GM21367 (cell line): ENCODE results near the gene GBGT1.
A peak's percentile ranks its signal among the peaks of the same experiment; 100 is the strongest.

Experiments
- ATAC-seq: cut with Tn5 transposase; IDR thresholded peaks from one replicate; pipeline ENCODE4 v1.9.1; 2021; ENCODE audit not compliant: unreplicated experiment

GBGT1 gene

DNA sequence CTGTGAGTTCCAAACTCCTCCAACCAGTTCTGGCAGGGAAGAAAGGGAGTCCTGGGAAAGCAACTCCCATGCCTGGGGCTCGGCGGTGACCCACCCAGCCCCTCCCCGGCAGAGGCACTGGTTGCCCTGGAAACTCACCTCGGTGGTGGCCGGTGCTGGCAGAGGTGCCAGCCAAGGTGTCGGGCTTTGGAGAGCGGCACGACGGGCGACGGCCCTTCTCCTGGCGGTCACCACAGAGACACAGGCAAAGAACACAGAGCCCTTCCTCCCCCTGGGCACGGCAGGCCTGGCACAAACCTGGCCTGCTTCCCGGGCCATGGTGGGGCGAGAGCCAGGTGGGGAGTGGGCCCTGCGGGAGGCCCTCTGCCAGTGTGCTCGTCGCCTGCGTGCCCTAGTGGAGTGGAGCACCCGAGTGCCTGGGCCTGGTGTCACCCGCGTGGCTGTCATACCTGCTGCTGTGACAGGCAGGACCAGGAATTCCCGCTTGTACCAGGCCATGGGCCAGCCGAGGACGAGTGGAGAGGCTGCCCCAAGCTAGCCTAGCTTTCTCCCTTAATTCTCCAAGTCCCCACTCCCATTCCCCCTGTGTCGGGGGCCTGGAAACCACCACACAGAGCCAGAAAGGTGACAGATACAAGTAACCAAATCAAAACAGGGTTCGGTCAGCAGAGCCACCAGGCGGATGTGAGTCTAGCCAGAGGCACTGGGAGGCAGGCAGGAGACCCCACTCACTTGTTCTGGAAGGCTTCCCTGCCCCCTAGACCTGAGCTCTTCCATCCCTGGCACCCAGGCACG is 34.5 kb downstream of the GBGT1 start:
- no peak for ATAC-seq

DNA sequence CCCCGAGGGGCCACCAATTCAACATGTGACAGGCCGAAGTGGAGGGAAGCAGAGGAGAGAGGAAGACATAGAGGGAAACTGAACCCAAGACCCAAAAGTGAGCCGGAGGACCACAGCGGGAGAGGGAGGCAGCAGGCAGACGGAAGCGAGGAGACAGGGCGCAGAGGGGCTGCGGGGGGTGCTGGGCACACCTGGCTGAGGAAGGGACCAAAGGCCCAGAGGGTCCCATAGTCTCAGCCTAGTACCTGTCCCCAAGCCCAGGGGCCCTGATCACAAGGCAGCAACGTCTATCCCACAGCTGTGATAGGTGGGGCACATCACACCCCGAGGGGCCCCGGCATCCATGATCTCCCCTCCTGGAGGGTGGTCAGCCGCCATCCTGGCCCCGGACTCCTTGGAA is 35.6 kb downstream of the GBGT1 start:
- no peak for ATAC-seq

DNA sequence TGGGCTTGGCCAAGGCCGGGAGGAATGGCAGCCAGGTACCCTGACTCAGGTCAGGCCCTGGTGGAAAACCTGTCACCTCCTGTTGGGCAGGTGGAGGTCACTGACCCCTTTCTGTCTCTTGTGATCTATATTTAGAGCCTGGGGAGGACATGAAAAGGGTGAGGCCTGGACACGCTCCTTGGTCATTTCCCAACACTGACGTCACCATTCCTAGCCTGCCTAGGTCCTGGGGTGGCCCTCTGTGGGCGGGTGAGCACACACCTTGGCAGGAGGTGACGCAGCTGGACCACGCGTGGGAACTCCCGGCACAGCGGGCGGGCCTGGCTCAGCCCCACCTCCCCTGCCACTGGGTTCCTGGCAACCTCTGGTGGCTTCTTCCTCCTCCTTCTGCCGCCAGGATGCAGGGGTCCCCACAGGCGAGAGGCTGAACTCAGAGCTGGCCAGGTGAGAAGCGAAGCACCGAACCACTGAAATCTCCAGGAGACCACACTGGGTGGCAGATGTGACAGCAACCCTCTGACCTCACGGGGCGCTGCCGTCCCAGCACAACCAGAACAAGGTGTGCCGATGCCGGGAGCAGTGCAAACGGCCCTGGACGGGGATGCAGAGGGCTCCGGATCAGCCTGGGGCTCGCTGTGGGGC is 36.3 kb downstream of the GBGT1 start:
- no peak for ATAC-seq

DNA sequence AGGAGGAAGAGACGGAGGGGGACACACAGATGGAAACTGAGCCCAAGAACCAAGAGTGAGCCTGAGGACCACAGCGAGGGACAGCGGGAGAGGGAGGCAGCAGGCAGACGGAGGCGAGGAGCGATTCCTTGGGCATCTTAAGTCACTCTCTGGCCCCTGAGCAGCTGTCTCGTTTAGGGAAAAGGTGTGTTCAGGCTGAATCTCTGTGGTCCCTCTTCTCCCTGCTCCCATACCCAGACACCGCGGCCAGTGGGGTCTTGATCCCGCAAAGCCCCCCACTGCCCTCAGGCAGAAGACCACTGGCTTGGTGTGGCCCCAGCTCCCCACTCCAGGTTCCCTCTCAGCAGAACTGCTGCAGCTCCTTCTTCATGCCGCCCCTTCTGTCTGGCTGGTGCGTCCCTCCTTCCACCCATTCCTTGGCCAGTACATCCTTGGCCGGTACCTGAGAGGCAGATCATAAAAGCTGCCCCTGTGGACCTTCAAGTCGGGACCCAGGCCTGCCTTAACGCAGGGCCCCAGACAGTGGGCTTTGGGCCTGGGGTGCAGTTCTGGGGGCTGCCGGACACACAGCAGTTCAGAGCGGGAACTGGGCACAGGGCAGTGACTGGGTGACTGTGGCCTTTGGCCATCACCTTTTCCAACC is 36.9 kb downstream of the GBGT1 start:
- no peak for ATAC-seq

DNA sequence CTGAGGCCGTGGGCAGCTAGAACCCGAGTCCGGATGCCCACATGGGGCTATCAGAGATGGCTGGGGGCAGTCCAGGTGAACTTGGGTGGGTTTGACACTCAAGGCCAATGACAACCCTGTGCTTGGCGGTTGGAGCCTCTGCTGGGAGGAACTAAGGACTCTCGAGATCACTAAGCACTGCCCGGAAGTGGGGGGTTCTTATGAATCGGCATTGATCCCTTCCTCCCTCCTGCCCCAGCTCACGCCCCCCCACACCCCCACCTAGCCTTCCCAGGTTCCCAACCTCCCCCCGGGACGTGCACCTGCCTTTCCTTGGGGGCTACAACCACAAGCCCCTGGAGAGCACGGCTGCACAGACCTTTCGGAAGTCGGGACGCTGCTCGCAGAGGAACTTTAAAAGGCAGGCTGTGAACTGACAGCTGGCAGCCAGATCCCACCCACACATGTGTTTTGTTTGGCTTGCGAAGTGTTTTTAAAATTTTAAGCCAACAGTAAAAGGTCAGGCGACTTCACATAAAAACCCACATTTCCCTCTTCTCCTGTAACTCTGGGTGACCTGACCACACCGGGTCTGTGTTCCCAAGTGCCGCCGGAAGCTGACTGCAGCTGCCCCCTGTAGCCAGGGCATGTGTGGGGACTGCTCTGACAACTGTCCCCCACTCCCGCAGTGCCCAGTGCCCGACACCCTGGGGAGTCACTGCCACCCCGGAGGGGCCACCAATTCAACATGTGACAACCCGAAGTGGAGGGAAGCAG is 37.6 kb downstream of the GBGT1 start:
- no peak for ATAC-seq

DNA sequence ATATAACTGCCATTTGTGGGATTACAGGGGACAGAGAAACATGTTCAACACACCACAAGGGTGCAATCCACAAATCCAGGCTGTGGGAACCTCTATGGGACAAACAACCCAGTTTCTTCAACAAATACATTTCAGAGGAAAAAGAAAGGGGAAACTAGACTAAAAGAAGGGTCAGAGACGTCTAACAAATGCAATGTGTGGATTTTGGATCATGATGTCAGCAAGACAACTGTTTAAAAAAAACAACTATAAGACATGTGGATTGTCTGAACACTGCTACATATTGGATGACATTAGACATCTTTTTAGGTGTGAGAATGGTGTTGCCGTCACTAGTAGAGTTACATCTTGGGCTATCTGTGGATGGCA is 38.8 kb downstream of the GBGT1 start:
- no peak for ATAC-seq

DNA sequence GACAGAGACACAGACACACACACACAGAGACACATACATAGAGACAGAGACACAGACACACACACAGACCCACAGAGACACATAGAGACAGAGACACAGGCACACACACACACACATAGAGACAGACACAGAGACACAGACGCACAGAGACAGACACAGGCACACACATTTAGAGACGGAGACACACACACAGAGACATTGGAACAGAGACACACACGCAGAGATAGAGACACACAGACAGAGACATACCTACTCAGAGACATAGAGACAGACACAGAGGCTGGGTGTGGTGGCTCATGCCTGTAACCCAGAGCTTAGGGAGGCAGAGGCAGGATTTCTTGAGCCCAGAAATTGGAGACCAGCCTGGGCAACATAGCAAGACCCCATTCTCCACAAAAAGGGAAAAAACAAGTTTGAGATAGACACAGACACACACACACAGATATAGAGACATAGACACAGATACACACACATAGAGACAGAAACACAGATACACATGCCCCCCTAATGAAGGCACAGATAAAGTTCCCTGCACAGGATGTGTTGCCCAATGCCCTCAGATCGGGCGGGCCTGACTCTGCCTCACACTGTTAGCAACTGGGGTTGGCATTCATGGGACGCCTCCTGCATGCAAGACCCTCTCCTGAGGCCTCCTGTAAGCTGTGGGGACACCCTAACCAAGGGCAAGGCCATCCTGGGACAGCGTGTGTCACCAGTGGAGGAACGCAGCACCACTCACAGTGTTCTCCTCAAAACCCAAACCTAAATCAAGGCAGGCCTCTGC is 39.4 kb downstream of the GBGT1 start:
- ATAC-seq: no peak

DNA sequence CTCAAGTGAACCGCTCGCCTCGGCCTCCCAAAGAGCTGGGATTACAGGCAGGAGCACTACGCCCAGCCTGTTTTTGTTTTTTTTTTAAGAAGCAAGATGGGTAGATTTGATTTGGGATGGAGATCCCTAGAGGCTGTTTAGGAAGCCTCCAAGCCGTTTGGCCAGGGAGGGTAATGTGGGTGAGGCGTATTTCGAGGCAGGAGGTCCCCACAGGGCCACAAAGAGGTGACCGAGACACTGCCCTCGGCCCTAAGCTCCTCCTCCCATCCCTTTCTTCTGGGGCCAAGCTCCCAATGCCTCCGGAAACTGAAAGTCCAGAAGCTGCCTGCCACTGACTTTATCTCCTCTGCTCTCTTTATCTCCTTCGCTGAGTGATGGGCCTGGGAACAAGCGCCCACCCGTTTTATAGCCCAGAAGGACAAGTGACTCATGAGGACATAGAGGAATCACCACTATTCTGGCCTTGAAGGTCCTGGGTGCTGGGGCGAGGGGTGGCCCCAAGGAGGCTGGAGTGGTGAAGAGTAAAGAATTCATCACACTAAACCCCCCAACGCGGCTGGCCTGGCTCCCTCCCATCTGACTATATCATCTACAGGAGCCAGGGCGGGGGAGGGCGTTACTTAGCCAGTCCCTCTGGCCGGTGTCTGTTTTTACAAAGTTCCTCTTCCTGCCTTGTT is 40.6 kb downstream of the GBGT1 start:
- no peak for ATAC-seq

DNA sequence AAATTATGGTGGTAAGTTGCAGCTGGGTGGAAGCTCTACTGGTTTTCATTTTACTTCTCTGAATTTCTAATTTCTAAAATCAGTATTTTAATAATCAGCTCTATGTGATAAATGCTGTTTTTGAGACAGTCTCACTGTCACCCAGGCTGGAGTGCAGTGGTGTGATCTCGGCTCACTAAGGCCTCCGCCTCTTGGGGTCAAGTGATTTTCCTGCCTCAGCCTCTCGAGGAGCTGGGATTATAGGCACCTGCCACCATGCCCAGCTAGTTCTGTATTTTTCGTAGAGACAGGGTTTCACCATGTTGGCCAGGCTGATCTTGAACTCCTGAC is 41.1 kb downstream of the GBGT1 start:
- ATAC-seq: no peak

DNA sequence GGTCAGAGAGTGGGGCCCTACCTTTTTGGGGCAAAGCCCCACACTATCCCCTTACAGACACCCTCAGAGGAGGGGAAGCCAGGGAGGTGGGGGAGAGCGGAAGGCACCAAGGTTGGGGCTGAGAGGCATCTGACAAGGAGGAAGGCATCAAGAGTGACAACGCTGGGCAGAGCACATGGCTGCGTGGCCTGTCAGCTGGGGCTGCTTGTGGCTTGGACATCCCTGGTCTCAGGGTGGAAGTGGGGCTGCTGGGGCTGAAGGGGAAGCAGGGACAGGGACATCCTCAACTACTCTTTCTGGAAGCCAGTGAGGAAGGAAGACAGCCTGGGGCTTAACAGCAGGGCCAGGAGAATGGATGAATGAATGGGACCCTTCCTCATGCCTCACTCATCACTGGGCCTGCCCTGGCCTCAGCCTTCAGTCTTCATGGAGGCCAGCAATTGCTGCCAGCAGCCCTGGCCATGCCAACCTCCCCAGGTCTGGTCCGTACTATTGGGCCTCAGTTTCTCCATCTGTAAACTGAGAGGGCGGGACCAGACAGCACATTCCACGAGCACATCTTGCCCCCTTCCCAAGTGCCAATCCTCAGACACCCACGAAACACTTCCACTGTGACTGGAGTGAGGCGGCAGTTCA is 41.7 kb downstream of the GBGT1 start:
- ATAC-seq: no peak

DNA sequence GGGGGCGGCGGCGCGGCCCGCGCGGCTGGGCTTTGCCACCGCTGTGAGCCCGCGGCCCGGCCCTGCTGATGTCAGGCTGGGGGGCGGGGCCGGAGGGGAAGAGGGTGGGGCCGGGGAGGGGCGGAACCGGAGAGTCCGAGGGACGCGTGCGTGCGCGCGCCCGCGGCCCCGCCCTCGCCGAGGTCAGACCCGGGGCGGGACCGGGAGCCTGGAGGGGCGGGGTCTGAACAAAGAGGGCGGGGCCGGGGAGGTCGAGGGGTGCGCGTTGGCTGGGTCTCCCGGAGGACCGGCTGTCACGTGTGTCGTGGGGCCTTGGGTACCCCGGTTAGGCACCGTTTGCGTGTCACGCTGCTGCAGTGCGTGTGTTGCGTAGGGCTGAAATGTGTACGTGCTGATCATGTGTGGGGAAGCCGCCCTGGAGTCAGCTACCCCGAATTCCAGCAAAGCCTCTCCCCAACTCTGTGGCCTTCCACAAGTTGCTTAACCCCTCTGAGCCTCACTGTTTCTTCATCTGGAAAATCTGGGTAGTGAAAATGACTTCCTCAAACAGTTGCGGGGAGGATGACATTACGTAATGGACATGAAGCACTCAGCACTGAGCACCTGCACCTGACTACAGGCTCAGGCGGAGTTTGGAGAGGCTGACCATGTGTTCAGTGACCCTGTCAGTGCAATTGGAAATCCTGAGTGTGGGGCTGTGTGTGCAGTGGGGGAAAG is 42.4 kb downstream of the GBGT1 start, which contains the start of gene RALGDS:
RALGDS (minus strand) TSS at position 43 of the 717 bp plus-strand sequence. CDS start 86 bp downstream, outside the sequence.
- peak; percentile 44 for ATAC-seq

DNA sequence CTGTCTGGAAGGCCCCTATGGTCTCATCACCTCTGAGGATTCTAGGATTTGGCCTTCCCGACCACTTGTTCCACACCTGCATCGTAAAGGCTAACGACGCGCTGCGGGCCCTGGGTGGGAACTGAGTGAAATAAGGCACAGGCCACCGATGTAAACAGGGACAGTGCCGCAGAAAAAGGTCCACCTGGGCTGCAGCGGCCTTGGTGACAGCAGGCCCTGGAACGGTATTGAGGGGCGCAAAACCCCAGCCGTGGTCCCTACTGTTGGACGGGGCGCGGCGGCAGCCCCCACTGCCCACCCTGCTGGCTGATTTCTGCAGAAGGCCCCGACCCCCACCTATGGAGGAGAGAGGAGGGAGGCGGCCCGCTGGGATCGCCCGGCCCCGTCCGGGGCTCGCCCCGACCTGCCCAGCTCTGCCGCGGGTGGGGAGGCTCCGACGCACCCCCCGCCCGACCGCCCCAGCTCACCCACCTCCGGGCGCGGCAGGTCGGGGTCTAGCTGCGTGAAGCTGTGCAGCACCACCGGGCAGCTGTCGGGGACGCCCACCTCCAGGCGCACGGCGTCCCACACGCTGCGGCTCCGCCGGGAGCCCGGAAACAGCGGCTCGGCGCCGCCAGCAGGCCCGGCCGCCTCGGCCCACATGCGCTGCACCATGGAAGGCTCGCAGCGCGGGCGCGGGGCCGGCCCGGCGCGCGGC is 43.1 kb downstream of the GBGT1 start:
- ATAC-seq: no peak

DNA sequence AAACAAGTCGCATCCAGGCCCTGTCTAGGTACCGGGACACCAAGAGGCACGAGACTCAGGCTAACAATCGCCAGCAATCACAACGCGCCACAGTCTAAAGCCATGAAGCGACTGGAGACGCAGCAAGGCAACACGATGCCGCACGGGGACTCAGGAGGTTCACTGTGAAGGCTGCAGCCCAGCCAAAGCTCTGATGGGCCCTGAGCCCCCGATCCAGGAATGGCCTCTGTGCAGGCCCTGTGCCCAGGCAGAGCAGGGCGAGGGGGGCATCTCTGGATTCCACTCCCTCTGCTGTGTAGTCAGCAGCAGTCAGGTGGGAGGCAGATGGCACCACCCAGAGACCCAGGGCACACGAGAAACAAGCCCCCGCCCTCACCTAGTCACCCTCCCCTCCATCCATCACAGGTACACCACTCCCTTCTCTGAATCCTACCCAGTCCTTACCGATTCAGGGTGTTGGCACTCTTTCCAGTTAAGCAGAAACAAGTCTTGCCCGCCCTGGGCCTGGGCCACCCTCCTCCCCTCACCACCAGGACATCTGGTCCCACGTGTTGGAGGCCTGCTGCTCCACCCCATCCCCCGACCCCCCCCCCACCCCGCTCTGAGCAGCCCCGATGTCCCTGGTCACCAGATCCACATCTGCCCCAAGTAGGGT is 43.7 kb downstream of the GBGT1 start:
- no peak for ATAC-seq

DNA sequence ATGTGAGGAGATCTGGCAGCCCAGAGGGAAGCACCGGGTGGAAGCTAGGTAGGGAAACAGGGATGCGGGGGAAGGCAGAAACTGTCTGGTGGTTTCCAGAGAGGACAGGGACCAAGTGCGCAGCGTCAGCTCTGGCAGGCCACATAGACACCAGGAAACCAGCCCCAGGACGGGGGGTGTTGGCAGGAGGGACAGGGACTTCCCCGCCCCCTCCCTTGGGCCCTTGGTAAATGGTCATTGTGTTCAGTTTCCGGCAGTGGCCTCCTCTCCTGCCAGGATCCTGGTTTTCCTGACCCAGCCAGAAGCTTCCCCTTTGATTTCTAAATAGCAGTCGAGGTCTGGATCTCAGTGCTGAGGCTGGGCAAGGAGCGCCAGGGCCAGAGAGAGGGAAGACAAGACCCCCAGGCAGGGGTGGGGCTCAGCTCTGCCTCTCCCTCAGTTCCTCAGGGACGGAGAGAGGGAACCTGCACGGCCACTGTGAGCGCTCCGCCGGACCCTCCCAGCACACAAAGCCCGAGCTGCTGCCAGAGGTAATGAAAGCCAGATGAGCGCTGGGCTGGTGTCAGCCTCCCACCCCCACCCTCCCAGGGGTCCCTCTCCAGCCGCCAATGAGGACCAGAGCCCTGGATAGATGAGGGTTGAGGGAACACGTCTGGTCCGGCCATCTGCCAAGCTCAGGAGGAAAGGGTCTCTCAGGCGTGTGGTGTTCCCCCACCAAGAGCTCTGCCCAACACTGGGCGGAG is 44.4 kb downstream of the GBGT1 start:
- ATAC-seq: no peak

DNA sequence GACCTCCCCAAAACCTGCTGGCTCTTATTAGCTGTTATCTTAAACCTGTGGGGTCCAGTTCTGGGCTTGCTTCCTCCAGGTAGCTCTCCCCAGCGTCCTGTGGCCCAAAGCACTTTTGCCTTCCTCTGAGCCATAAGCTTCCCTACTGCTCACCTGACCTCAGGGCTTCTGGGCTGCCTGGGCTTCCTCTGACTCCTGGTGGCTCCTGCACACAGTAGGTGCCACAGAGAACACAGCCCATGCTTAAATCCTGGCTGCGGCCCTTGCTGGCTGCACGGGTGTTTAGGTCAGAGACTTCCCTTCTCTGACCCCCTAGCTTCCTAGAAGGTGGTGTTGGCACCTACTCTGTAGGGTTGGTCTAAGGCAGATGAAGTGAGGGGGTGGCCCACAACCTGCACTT is 45.1 kb downstream of the GBGT1 start:
- ATAC-seq: no peak

DNA sequence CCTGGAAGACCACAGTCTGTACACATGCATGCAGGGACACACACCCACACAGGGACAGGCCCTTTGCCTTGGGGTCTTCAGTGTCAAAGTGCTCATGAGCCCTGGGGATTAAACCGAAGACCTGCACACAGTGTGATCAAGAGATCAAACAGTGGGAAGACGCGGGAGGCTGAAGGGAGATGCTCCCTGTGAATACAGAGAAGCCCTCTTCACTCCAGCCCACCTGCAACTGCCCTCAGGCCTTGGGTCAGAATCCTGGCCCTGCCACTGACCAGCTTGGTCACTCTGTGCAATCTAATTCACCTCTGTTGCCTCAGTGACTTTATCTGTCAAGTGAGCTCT is 45.6 kb downstream of the GBGT1 start:
- ATAC-seq: no peak
